ENCODE results near the gene TMEM213. TPM values are rescaled to one million over a fixed set of nuclear protein-coding genes. Genes with fewer than 3 reads are reported as not detected.

The TMEM213 gene
- total RNA-seq, 1 donor from 2014 or later: not detected

- Mint-ChIP-seq H3K9me3 (ENCODE audit: unreplicated experiment) (peaks cover 5% of the 10 kb centered on the region), H3K36me3 (ENCODE audit: low read depth, unreplicated experiment) (no peaks in the 10 kb centered on the region)
Observed at GRCh38 chr7:138784692-138785091, 13.1 kb upstream of the TMEM213 start.

GRCh38 chr7:138785587-138786437 is 12.0 kb upstream of the TMEM213 start:
- Histone ChIP-seq H3K79me2 (ENCODE audit: insufficient read depth, low read length) (no peaks in the 10 kb centered on the region), H3K27me3 (ENCODE audit: insufficient read depth, low read length) (peaks cover 2% of the 10 kb centered on the region), H3K9ac (ENCODE audit: low read length) (no peak overlapping the region), H3K4me2 (ENCODE audit: low read length) (peak overlapping the region; percentile 38), H2AFZ (ENCODE audit: low read depth, low read length) (peak overlapping the region; percentile 3), H3K27ac (ENCODE audit: low read depth, low read length) (no peak overlapping the region), H3K9me3 (ENCODE audit: insufficient read depth, low read depth, low read length) (no peaks in the 10 kb centered on the region), H4K20me1 (ENCODE audit: insufficient read depth, low read length) (no peaks in the 10 kb centered on the region), H3K4me3 (ENCODE audit: insufficient read depth, low read depth, low read length) (no peak overlapping the region), H3K36me3 (ENCODE audit: insufficient read depth, low read length) (no peaks in the 10 kb centered on the region), H3K4me1 (ENCODE audit: insufficient read depth, low read length) (no peaks in the 10 kb centered on the region)
- FAIRE-seq (no peak), DNase-seq (ENCODE audit: low read depth) (peak; percentile 21)
- Mint-ChIP-seq H3K4me3 (ENCODE audit: unreplicated experiment) (no peak overlapping the region), H3K9me3 (ENCODE audit: unreplicated experiment) (peaks cover 5% of the 10 kb centered on the region), H3K27ac (ENCODE audit: unreplicated experiment) (peak overlapping the region; percentile 44), H3K4me1 (ENCODE audit: low read depth, unreplicated experiment) (peaks cover 6% of the 10 kb centered on the region), H3K27me3 (ENCODE audit: low read depth, unreplicated experiment) (no peaks in the 10 kb centered on the region), H3K36me3 (ENCODE audit: low read depth, unreplicated experiment) (no peaks in the 10 kb centered on the region)
- TF ChIP-seq, protein P1, sequence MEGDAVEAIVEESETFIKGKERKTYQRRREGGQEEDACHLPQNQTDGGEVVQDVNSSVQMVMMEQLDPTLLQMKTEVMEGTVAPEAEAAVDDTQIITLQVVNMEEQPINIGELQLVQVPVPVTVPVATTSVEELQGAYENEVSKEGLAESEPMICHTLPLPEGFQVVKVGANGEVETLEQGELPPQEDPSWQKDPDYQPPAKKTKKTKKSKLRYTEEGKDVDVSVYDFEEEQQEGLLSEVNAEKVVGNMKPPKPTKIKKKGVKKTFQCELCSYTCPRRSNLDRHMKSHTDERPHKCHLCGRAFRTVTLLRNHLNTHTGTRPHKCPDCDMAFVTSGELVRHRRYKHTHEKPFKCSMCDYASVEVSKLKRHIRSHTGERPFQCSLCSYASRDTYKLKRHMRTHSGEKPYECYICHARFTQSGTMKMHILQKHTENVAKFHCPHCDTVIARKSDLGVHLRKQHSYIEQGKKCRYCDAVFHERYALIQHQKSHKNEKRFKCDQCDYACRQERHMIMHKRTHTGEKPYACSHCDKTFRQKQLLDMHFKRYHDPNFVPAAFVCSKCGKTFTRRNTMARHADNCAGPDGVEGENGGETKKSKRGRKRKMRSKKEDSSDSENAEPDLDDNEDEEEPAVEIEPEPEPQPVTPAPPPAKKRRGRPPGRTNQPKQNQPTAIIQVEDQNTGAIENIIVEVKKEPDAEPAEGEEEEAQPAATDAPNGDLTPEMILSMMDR (IDR thresholded peaks at IDR 0.05; ENCODE audit: insufficient read depth, low read depth, low read length): no peak
- TF ChIP-seq EZH2 (IDR thresholded peaks at IDR 0.05; ENCODE audit: insufficient read depth, low read length): no peak

More at GRCh38 chr7:138784692-138785091, 13.1 kb upstream of the TMEM213 start:
- FAIRE-seq (no peak), DNase-seq (ENCODE audit: low read depth) (no peak)
- Mint-ChIP-seq H3K27ac (ENCODE audit: unreplicated experiment) (no peak overlapping the region), H3K27me3 (ENCODE audit: low read depth, unreplicated experiment) (no peaks in the 10 kb centered on the region), H3K4me3 (ENCODE audit: unreplicated experiment) (no peak overlapping the region), H3K4me1 (ENCODE audit: low read depth, unreplicated experiment) (peaks cover 6% of the 10 kb centered on the region)
- no peaks in the 10 kb centered on the region for H3K79me2 ChIP-seq (ENCODE audit: insufficient read depth, low read length)
- H3K9ac ChIP-seq (ENCODE audit: low read length): no peak overlapping the region
- peaks cover 2% of the 10 kb centered on the region for H3K27me3 ChIP-seq (ENCODE audit: insufficient read depth, low read length)
- no peak overlapping the region for H3K4me3 ChIP-seq (ENCODE audit: insufficient read depth, low read depth, low read length)
- no peak overlapping the region for H3K4me2 ChIP-seq (ENCODE audit: low read length)
- no peaks in the 10 kb centered on the region for H4K20me1 ChIP-seq (ENCODE audit: insufficient read depth, low read length)
- H3K36me3 ChIP-seq (ENCODE audit: insufficient read depth, low read length): no peaks in the 10 kb centered on the region
- H2AFZ ChIP-seq (ENCODE audit: low read depth, low read length): no peak overlapping the region
- no peaks in the 10 kb centered on the region for H3K9me3 ChIP-seq (ENCODE audit: insufficient read depth, low read depth, low read length)
- H3K27ac ChIP-seq (ENCODE audit: low read depth, low read length): no peak overlapping the region
- no peaks in the 10 kb centered on the region for H3K4me1 ChIP-seq (ENCODE audit: insufficient read depth, low read length)
- TF ChIP-seq EZH2 (IDR thresholded peaks at IDR 0.05; ENCODE audit: insufficient read depth, low read length): no peak
- TF ChIP-seq, protein P1 (IDR thresholded peaks at IDR 0.05; ENCODE audit: insufficient read depth, low read depth, low read length): no peak
